BLaER1 treated with 17β-estradiol and CSF1 and Interleukin-3, amounts not matched to agents 10 nM and 100 nM (cell line): ENCODE results near the gene PHLPP1.
A peak's percentile ranks its signal among the peaks of the same experiment; 100 is the strongest.

Experiments
- H3K27ac ChIP-seq, 11 experiments: shearing (Covaris generic); formaldehyde crosslinking; 2 replicates each; pipeline ENCODE4 v1.8.1; 2022
- H3K27me3 ChIP-seq, 11 experiments: shearing (Covaris generic); formaldehyde crosslinking; 2 replicates each; pipeline ENCODE4 v1.8.1; 2022
- H3K36me3 ChIP-seq, 11 experiments: shearing (Covaris generic); formaldehyde crosslinking; 2 replicates each; pipeline ENCODE4 v1.8.1; 2022
- H3K4me1 ChIP-seq, 10 experiments: shearing (Covaris generic); formaldehyde crosslinking; 2 replicates each; pipeline ENCODE4 v1.8.1; 2022
- H3K4me2 ChIP-seq, 11 experiments: shearing (Covaris generic); formaldehyde crosslinking; 2 replicates each; pipeline ENCODE4 v1.8.1; 2022
- H3K4me3 ChIP-seq, 10 experiments: shearing (Covaris generic); formaldehyde crosslinking; 2 replicates each; pipeline ENCODE4 v1.8.1; 2022
- H3K9ac ChIP-seq, 11 experiments: shearing (Covaris generic); formaldehyde crosslinking; 2 replicates each; pipeline ENCODE4 v1.8.1; 2022
- H3K9me3 ChIP-seq, 11 experiments: shearing (Covaris generic); formaldehyde crosslinking; replicated peaks in 1 of 11; 2 replicates each; pipeline ENCODE4 v1.8.1; 2022
- H4K20me1 ChIP-seq, 11 experiments: shearing (Covaris generic); formaldehyde crosslinking; 2 replicates each; pipeline ENCODE4 v1.8.1; 2022
- Cebpa-rat ChIP-seq, 11 experiments: shearing (Covaris generic); IDR thresholded peaks; 2 replicates each; pipeline ENCODE4 v1.8.1; 2022

Gene PHLPP1

DNA sequence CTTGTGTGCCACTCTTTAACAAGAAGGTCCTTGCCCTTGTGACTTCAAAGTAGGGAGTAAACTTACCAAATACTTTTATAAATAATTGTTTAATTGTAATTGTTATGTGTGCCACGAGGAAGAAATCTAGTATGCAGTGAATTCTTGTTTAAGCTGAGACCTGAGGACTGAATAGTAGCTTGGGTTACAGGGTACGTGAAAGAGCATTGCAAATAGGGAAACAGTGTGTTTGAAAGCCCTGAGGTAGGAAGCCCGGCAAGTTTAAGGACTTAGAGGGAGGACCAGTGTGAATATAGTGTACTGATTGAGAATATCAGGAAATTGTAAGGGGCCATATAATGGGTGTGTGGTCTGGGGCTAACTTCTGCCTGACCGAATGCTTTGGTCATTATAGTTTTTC, 26.2 kb downstream of the PHLPP1 start:
- Histone ChIP-seq H3K9me3 (peaks cover 17 to 31% (median 27%) of the 10 kb centered on the region in 11 experiments), H3K4me3 (no peak overlapping the region), H3K27me3 (no peaks in the 10 kb centered on the region), H3K9ac (no peak overlapping the region), H3K4me2 (no peak overlapping the region), H3K36me3 (peaks cover 0 to 26% (median 7%) of the 10 kb centered on the region in 11 experiments; a peak in 13 of 22 replicates), H3K27ac (no peak overlapping the region), H4K20me1 (peaks cover 0 to 43% (median 4%) of the 10 kb centered on the region in 11 experiments; a peak in 9 of 22 replicates), H3K4me1 (peaks cover 10 to 52% (median 33%) of the 10 kb centered on the region in 10 experiments)
- TF ChIP-seq Cebpa-rat (IDR thresholded peaks at IDR 0.05), result no peak

DNA sequence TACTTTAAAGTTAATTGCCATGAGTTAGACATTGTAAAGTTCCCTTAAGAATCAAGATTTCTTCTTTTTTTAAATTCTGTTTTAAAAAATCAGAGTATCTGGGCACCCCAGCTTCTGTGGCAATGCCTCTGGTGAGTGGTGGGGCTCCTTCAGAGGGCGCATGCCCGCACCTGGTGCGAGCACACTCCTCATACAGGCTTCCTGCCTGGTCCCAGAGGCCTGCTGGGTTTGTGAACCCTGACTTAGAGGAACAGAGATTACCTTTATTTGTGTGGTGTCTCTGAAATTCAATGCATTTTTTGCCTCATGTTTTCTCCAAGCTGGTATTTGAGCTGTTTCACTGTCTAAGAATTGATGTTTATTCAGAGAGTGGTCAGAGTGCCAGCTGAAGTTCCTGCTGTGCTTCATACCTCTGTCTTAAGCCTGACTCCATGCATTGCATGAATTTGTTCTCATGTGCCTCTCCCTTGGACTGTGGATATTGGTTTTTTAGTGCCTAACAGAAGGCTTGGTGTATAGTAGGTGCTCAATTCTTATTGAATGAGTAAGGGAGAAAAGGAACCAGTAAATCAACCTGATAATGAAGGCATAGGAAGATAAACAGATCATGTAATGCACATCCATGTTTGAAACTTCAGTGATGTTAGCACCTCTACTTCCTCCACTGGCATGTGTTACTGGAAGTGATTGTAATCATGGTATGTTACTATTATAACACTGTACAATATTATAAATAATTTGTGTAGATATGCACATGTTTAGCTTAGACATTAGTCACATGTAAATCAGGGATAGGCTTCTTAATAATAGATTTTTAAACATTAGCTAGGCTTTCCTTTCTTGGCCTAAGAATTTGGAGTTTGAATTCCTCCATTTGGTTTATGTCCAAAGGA, 29.0 kb downstream of the PHLPP1 start:
- peaks cover 0 to 37% (median 4%) of the 10 kb centered on the region in 11 experiments; a peak in 9 of 22 replicates for H4K20me1 ChIP-seq
- H3K36me3 ChIP-seq, result peaks cover 0 to 23% (median 5%) of the 10 kb centered on the region in 11 experiments; a peak in 11 of 22 replicates
- H3K27me3 ChIP-seq, result no peaks in the 10 kb centered on the region
- H3K9me3 ChIP-seq, result peaks cover 0 to 23% (median 11%) of the 10 kb centered on the region in 11 experiments; a peak in 15 of 22 replicates
- peak overlapping the region in 2 of 11 experiments; percentile 4 to 16; a peak in 1 of 22 replicates for H3K9ac ChIP-seq
- TF ChIP-seq Cebpa-rat (IDR thresholded peaks at IDR 0.05), result no peak
- peak overlapping the region; percentile 30 to 77 (median 56); a peak in 21 of 22 replicates for H3K4me2 ChIP-seq
- H3K27ac ChIP-seq, result peak overlapping the region in 5 of 11 experiments; percentile 1 to 43 (median 24); a peak in 6 of 22 replicates
- H3K4me1 ChIP-seq, result peaks cover 10 to 35% (median 23%) of the 10 kb centered on the region in 10 experiments
- H3K4me3 ChIP-seq, result 0 out of 20 replicates have a peak overlapping the region, but pooled peaks of 1 of the 10 experiments have one; percentile 5

DNA sequence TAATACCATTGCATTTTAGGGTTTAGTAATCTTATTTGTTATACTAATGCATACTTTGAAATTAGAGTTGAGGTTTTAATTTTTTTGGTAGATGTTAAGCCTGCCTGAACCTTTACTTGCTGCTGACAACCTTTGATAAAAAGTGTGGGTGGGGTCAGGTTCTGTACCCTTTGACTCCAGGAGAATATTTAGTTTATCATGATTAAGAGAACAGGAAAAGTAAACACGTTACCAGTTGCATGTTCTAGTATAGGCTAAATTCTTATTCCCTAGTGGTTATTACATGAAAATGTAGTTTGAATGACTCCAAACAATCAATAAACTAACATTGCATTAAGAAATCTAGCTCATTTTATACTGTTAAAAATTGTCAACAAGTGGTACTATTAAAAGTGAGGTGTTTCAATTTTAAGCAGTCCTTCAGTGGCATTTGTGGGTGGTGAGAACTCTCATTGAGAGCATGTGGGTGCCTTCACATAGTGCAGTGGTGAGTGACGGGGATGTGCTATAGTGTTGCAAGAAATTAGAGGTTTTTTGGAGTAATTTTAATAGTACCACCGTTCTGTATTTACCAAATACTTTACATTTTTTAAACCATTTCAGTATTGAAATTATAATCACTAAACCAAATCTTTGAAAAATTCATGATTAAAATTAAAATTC, 29.9 kb downstream of the PHLPP1 start:
- H3K4me1 ChIP-seq, result peaks cover 10 to 39% (median 23%) of the 10 kb centered on the region in 10 experiments
- H3K9me3 ChIP-seq, result peaks cover 0 to 25% (median 14%) of the 10 kb centered on the region in 11 experiments; a peak in 15 of 22 replicates
- peak overlapping the region in 6 of 11 experiments; percentile 37 to 77 (median 70); a peak in 8 of 22 replicates for H3K4me2 ChIP-seq
- H4K20me1 ChIP-seq, result peaks cover 0 to 35% (median 4%) of the 10 kb centered on the region in 11 experiments; a peak in 9 of 22 replicates
- H3K27me3 ChIP-seq, result no peaks in the 10 kb centered on the region
- peaks cover 0 to 31% (median 9%) of the 10 kb centered on the region in 11 experiments; a peak in 10 of 22 replicates for H3K36me3 ChIP-seq
- no peak overlapping the region for H3K9ac ChIP-seq
- no peak overlapping the region for H3K4me3 ChIP-seq
- TF ChIP-seq Cebpa-rat (IDR thresholded peaks at IDR 0.05), result no peak
- H3K27ac ChIP-seq, result no peak overlapping the region; a peak in 1 of 22 replicates

DNA sequence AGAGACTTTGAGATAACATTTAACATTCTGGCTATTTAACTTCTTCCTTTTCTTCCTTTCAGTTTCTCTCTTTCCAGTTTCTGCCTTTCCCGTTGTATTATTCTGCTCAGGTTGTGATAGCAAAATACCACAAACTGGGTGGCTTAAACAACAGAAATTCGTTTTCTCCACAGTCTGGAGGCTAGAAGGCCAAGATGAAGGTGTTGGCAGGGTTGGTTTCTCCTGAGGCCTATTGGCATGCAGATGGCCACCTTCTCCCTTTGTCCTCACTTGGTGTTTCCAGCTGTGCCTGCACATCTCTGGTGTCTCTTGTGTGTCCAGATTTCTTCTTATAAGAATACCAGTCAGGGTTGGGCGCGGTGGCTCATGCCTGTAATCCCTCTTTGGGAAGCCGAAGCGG, 34.0 kb downstream of the PHLPP1 start:
- Histone ChIP-seq H4K20me1 (peaks cover 0 to 50% (median 14%) of the 10 kb centered on the region in 11 experiments; a peak in 11 of 22 replicates), H3K9ac (no peak overlapping the region), H3K27ac (no peak overlapping the region), H3K27me3 (no peaks in the 10 kb centered on the region), H3K4me3 (no peak overlapping the region), H3K36me3 (peaks cover 0 to 39% (median 15%) of the 10 kb centered on the region in 11 experiments; a peak in 12 of 22 replicates), H3K4me1 (peaks cover 13 to 38% (median 24%) of the 10 kb centered on the region in 10 experiments; a peak in 19 of 20 replicates), H3K9me3 (peaks cover 0 to 30% (median 18%) of the 10 kb centered on the region in 11 experiments; a peak in 16 of 22 replicates), H3K4me2 (no peak overlapping the region)
- no peak for TF ChIP-seq Cebpa-rat (IDR thresholded peaks at IDR 0.05)

DNA sequence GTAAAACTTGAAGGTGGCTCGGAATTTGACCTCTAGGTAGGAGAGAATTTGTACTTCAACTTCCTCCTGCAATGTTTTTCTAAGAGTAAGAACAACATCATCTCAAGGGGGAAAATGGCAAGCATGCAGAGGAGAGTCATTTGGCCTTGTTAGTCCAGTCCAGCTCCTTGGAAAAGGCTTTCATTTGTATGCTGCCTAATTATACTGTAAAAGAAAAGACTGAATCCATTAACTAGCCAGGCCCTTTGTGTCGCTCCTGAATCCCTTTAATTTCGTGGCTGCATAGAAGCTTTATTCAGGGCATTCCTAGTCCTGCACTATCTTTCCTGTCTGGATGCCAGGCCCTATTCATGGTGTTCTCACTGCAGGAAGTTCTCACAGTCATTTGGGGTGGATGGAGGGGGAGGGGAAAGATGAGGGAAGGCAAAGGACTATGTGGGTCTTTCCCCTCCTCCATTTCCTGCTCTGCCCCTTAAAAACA, 36.0 kb downstream of the PHLPP1 start:
- Histone ChIP-seq H4K20me1 (peaks cover 0 to 56% (median 16%) of the 10 kb centered on the region in 11 experiments; a peak in 8 of 22 replicates), H3K4me2 (peak overlapping the region; percentile 12 to 57 (median 48); a peak in 19 of 22 replicates)

DNA sequence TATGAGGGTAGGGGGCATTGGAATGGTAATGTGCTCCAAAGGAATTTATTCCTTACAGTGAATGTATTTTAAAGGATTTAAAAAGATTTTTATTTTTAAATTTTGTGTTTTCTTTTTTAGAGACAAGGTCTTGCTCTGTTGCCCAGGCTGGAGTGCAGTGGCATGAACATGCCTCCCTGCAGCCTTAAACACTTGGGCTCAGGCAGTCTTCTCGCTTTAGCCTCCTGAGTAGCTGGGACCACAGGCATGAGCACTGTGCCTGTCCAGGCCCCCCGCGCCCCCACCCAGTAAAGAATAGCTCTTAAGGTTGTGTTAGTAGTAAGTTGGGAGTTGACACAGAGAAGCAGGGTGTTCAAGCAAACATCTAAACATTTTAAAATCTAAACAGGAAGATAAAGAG, 36.6 kb downstream of the PHLPP1 start:
- Histone ChIP-seq H4K20me1 (peaks cover 0 to 62% (median 17%) of the 10 kb centered on the region in 11 experiments; a peak in 9 of 22 replicates), H3K9ac (no peak overlapping the region), H3K4me3 (no peak overlapping the region), H3K27me3 (no peaks in the 10 kb centered on the region), H3K9me3 (peaks cover 0 to 45% (median 27%) of the 10 kb centered on the region in 11 experiments; a peak in 17 of 22 replicates), H3K36me3 (peaks cover 0 to 63% (median 27%) of the 10 kb centered on the region in 11 experiments; a peak in 14 of 22 replicates), H3K4me2 (peak overlapping the region in 5 of 11 experiments; percentile 44 to 56 (median 48); a peak in 7 of 22 replicates), H3K4me1 (peaks cover 9 to 24% (median 15%) of the 10 kb centered on the region in 10 experiments; a peak in 18 of 20 replicates), H3K27ac (no peak overlapping the region)
- TF ChIP-seq Cebpa-rat (IDR thresholded peaks at IDR 0.05), result no peak

More for the DNA sequence above, 36.0 kb downstream of the PHLPP1 start:
- H3K9me3 ChIP-seq, result peaks cover 0 to 45% (median 27%) of the 10 kb centered on the region in 11 experiments; a peak in 17 of 22 replicates
- no peaks in the 10 kb centered on the region for H3K27me3 ChIP-seq
- no peak overlapping the region for H3K9ac ChIP-seq
- no peak overlapping the region for H3K27ac ChIP-seq
- H3K4me1 ChIP-seq, result peaks cover 9 to 24% (median 15%) of the 10 kb centered on the region in 10 experiments; a peak in 18 of 20 replicates
- H3K36me3 ChIP-seq, result peaks cover 0 to 59% (median 27%) of the 10 kb centered on the region in 11 experiments; a peak in 14 of 22 replicates
- H3K4me3 ChIP-seq, result no peak overlapping the region
- TF ChIP-seq Cebpa-rat (IDR thresholded peaks at IDR 0.05), result no peak

DNA sequence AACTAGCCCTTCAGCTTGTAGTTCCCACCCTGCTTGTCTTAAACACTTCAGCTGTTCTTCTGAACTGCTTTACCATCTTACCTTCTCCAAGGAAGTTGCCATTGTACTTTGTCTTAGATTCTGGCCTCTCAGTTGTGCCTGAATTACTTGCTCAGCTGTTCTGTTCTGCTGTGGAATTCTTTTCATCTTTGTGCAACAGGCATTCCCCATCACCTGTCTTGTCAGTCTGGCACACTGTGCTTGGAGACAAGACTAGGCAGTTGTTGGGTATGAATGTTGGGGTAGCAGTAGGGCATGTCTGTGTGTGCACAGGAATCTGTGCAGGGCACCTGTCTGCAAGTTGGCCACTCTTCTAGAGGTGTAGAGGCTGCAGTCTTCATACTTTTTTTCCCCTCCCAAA, 38.7 kb downstream of the PHLPP1 start:
- no peak for TF ChIP-seq Cebpa-rat (IDR thresholded peaks at IDR 0.05)
- Histone ChIP-seq H3K9ac (no peak overlapping the region), H4K20me1 (peaks cover 0 to 76% (median 26%) of the 10 kb centered on the region in 11 experiments; a peak in 11 of 22 replicates), H3K4me2 (no peak overlapping the region), H3K4me1 (peaks cover 9 to 24% (median 15%) of the 10 kb centered on the region in 10 experiments; a peak in 18 of 20 replicates), H3K27ac (no peak overlapping the region), H3K36me3 (peaks cover 0 to 44% (median 20%) of the 10 kb centered on the region in 11 experiments; a peak in 14 of 22 replicates), H3K27me3 (no peaks in the 10 kb centered on the region), H3K9me3 (peaks cover 0 to 30% (median 17%) of the 10 kb centered on the region in 11 experiments; a peak in 16 of 22 replicates), H3K4me3 (no peak overlapping the region)

DNA sequence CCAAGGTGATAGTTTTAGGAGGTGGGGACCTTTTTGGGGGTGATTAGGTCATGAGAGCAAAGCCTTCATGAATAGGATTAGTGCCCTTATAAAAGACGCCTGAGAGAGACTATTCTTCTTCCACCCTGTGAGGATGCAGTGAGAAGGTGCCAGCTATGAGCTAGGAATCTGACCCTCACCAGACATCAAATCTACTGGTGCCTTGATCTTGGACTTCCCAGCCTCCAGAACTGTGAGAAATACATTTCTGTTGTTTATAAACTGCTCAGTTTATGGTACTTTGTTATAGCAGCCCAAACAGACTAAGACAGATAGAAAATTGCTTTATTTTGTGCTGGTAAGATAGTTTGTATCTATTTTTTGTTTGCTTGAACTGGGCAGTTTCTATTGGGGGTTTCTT, 40.1 kb downstream of the PHLPP1 start:
- Histone ChIP-seq H3K4me1 (peaks cover 9 to 18% (median 15%) of the 10 kb centered on the region in 10 experiments; a peak in 18 of 20 replicates), H3K27me3 (no peaks in the 10 kb centered on the region)
- no peak for TF ChIP-seq Cebpa-rat (IDR thresholded peaks at IDR 0.05)

More for the DNA sequence above, 40.1 kb downstream of the PHLPP1 start:
- no peak overlapping the region for H3K4me3 ChIP-seq
- H3K9me3 ChIP-seq, result peaks cover 0 to 24% (median 10%) of the 10 kb centered on the region in 11 experiments; a peak in 13 of 22 replicates
- H3K4me2 ChIP-seq, result no peak overlapping the region
- H3K9ac ChIP-seq, result no peak overlapping the region
- no peak overlapping the region for H3K27ac ChIP-seq
- H4K20me1 ChIP-seq, result peaks cover 0 to 78% (median 26%) of the 10 kb centered on the region in 11 experiments; a peak in 11 of 22 replicates
- peaks cover 0 to 45% (median 27%) of the 10 kb centered on the region in 11 experiments; a peak in 14 of 22 replicates for H3K36me3 ChIP-seq
